CD14-positive monocyte (primary cell): Measurements from ENCODE around the gene ZFP1. TPM values are rescaled to one million over a fixed set of nuclear protein-coding genes. Genes with fewer than 3 reads are reported as not detected.

Source experiments
- DNase-seq, 3 donors: peaks; one replicate each; pipeline ENCODE4 v3.0.0-alpha.2; 2011 to 2022
- H2AFZ ChIP-seq: 2 replicates; pipeline ENCODE4 v1.6.0; 2012; ENCODE audit warnings: mild to moderate bottlenecking, low read depth, low read length, inconsistent platforms; ENCODE audit not compliant: insufficient read depth, poor library complexity, severe bottlenecking
- H3K27ac ChIP-seq, 2 donors: 1 replicate in 1 of 2; 2 replicates in 1 of 2; pipeline ENCODE4 v1.5.1; 2012 to 2013; ENCODE audit warnings: low read length in 2 of 2, control low read depth in 1 of 2, inconsistent platforms in 1 of 2, low read depth in 1 of 2, mild to moderate bottlenecking in 1 of 2
- H3K27me3 ChIP-seq, 2 donors: one replicate each; pipeline versions ENCODE4 v1.6.0 to v1.6.1; 2011 to 2013; ENCODE audit warnings: low read length in 2 of 2; ENCODE audit not compliant: control insufficient read depth in 2 of 2, insufficient read depth in 2 of 2
- H3K36me3 ChIP-seq, 2 donors: replicated peaks in 1 of 2; 1 replicate in 1 of 2; 2 replicates in 1 of 2; pipeline versions ENCODE4 v1.5.1 to v1.6.1; 2012 to 2013; ENCODE audit warnings: low read length in 2 of 2, control low read depth in 1 of 2, inconsistent platforms in 1 of 2, mild to moderate bottlenecking in 1 of 2; ENCODE audit not compliant: insufficient read depth in 2 of 2, control insufficient read depth in 1 of 2
- H3K4me1 ChIP-seq, 2 donors: 1 replicate in 1 of 2; 2 replicates in 1 of 2; pipeline versions ENCODE4 v1.5.1 to v1.6.1; 2012 to 2013; ENCODE audit warnings: low read length in 2 of 2, control low read depth in 1 of 2, inconsistent platforms in 1 of 2, mild to moderate bottlenecking in 1 of 2, moderate library complexity in 1 of 2; ENCODE audit not compliant: insufficient read depth in 2 of 2, control insufficient read depth in 1 of 2
- H3K4me2 ChIP-seq: replicated peaks from 2 replicates; pipeline ENCODE3; 2012; ENCODE audit warnings: low read length, moderate library complexity, mild to moderate bottlenecking; ENCODE audit not compliant: poor library complexity, severe bottlenecking; ENCODE audit errors: extremely low read depth
- H3K4me3 ChIP-seq, 3 experiments: fragments of 200-600 bp in 1 of 3; sonication (generic) in 1 of 3; replicated peaks in 1 of 3; 1 replicate in 2 of 3; 2 replicates in 1 of 3; pipeline ENCODE4 v1.5.1; 2011 to 2013; ENCODE audit warnings: low read length in 3 of 3, mild to moderate bottlenecking in 3 of 3, control low read depth in 2 of 3, low read depth in 2 of 3, inconsistent platforms in 1 of 3, moderate library complexity in 1 of 3
- H3K79me2 ChIP-seq: 2 replicates; pipeline ENCODE4 v1.6.0; 2012; ENCODE audit warnings: mild to moderate bottlenecking, control low read depth, inconsistent platforms, low read length, moderate library complexity; ENCODE audit not compliant: insufficient read depth
- H3K9ac ChIP-seq: 2 replicates; pipeline ENCODE4 v1.6.0; 2017; ENCODE audit warnings: low read length, mild to moderate bottlenecking; ENCODE audit not compliant: insufficient read depth, poor library complexity, severe bottlenecking
- H3K9me3 ChIP-seq, 2 donors: replicated peaks in 1 of 2; 1 replicate in 1 of 2; 2 replicates in 1 of 2; pipeline versions ENCODE4 v1.5.1 to v1.6.1; 2012 to 2013; ENCODE audit warnings: low read length in 2 of 2, control low read depth in 1 of 2; ENCODE audit not compliant: control insufficient read depth in 1 of 2, insufficient read depth in 1 of 2
- H4K20me1 ChIP-seq: 2 replicates; pipeline ENCODE4 v1.6.0; 2012; ENCODE audit warnings: mild to moderate bottlenecking, low read length, control low read depth, moderate library complexity; ENCODE audit not compliant: insufficient read depth
- H3K27ac Mint-ChIP-seq, 7 donors: one replicate each; pipeline ENCODE4 v1.8.0; 2020; ENCODE audit warnings: mild to moderate bottlenecking in 7 of 7, mixed read lengths in 7 of 7, moderate library complexity in 6 of 7, inconsistent platforms in 2 of 7
- H3K27me3 Mint-ChIP-seq, 3 donors: one replicate each; pipeline ENCODE4 v1.8.0; 2021 to 2022; ENCODE audit warnings: low read depth in 3 of 3, mild to moderate bottlenecking in 3 of 3, mixed read lengths in 3 of 3, moderate library complexity in 3 of 3, inconsistent platforms in 1 of 3
- H3K36me3 Mint-ChIP-seq, 2 donors: one replicate each; pipeline ENCODE4 v1.8.0; 2020; ENCODE audit warnings: mixed read lengths in 2 of 2, inconsistent platforms in 1 of 2, mild to moderate bottlenecking in 1 of 2
- H3K4me1 Mint-ChIP-seq: one replicate; pipeline ENCODE4 v1.8.0; 2020; ENCODE audit warnings: mild to moderate bottlenecking, mixed read lengths
- H3K4me3 Mint-ChIP-seq, 2 donors: one replicate each; pipeline ENCODE4 v1.8.0; 2020; ENCODE audit warnings: mild to moderate bottlenecking in 2 of 2, mixed read lengths in 2 of 2, moderate library complexity in 1 of 2
- H3K9me3 Mint-ChIP-seq, 7 donors: one replicate each; pipeline ENCODE4 v1.8.0; 2020 to 2022; ENCODE audit warnings: mixed read lengths in 7 of 7, mild to moderate bottlenecking in 6 of 7, moderate library complexity in 6 of 7, inconsistent platforms in 2 of 7
- WGBS: methylation state at CpG from one replicate; pipeline ENCODE4 v1.1.5; 2013; ENCODE audit warnings: missing lambda C conversion rate; ENCODE audit not compliant: insufficient coverage; 5-methylcytosine and 5-hydroxymethylcytosine counted together
- intact Hi-C, 2 donors: fragments of 100-400 bp; cut with micrococcal nuclease; formaldehyde crosslinking; loops; one replicate each; pipeline versions ENCODE4 v1.15.0 to v1.15.1; 2023
- polyA plus RNA-seq, 3 donors: library from polyadenylated mRNA; depleted of rRNA in 1 of 3; unstranded in 2 of 3; stranded (reverse) in 1 of 3; fragments of 300-500 nt in 2 of 3; fragments of >200 nt in 1 of 3; fragmentation: Illumina TruSeq in 2 of 3; gene quantifications; 1 replicate in 2 of 3; 2 replicates in 1 of 3; pipeline ENCODE4 v1.2.3, GENCODE V29; 2012 to 2021
- TF ChIP-seq, protein P1 (sequence below): fragments of 200-600 bp; IDR thresholded peaks from one replicate; pipeline ENCODE4 v1.8.0; 2022; ENCODE audit warnings: antibody characterized with exemption, mild to moderate bottlenecking

The ZFP1 gene
- polyA plus RNA-seq, 3 donors, result 1.8 to 4.0 (median 3.4) TPM

DNA sequence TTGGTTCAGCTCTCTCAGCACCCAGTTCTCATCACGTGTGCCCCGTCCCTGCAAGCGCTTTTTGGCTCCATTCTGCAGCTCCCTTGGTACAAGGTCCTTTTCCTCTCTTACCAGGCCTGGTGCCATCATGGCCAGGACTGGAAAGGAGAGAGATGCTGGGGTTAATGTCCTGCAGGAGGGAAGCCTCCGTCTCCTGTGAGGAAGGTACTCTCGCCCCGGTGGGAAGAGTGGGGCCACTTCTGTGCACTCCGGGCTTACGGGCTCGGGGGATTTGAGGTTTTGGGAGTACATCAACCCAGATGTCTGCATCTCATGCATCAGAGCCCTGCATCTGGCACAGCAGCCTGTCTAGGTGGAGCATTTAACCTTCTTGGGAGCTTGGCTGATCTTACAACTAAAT is 48.5 kb downstream of the ZFP1 start:
- Histone ChIP-seq H2AFZ (no peak overlapping the region), H3K4me2 (no peak overlapping the region), H3K4me3 (no peak overlapping the region), H3K4me1 (no peaks in the 10 kb centered on the region), H3K27ac (no peak overlapping the region), H4K20me1 (no peaks in the 10 kb centered on the region), H3K9me3 (no peaks in the 10 kb centered on the region), H3K79me2 (no peaks in the 10 kb centered on the region), H3K9ac (peak overlapping the region; percentile 1), H3K36me3 (no peaks in the 10 kb centered on the region), H3K27me3 (peaks cover 14 to 43% of the 10 kb centered on the region in 2 donors)
- WGBS, result 93% methylated on average over 3 of the region's 9 CpGs
- peaks cover 0 to 2% (median 0%) of the 10 kb centered on the region in 7 donors for H3K9me3 Mint-ChIP-seq
- peak overlapping the region in 1 of 2 donors; percentile 13 for H3K4me3 Mint-ChIP-seq
- peak overlapping the region in 1 of 7 donors; percentile 30 for H3K27ac Mint-ChIP-seq
- TF ChIP-seq, protein P1, sequence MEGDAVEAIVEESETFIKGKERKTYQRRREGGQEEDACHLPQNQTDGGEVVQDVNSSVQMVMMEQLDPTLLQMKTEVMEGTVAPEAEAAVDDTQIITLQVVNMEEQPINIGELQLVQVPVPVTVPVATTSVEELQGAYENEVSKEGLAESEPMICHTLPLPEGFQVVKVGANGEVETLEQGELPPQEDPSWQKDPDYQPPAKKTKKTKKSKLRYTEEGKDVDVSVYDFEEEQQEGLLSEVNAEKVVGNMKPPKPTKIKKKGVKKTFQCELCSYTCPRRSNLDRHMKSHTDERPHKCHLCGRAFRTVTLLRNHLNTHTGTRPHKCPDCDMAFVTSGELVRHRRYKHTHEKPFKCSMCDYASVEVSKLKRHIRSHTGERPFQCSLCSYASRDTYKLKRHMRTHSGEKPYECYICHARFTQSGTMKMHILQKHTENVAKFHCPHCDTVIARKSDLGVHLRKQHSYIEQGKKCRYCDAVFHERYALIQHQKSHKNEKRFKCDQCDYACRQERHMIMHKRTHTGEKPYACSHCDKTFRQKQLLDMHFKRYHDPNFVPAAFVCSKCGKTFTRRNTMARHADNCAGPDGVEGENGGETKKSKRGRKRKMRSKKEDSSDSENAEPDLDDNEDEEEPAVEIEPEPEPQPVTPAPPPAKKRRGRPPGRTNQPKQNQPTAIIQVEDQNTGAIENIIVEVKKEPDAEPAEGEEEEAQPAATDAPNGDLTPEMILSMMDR, result no peak
- no peak for DNase-seq
- intact Hi-C loops, result loop anchor here (5.0 to 10.0 kb wide), 2 partner anchors 565 to 568 kb away; no protein-coding TSS in a partner anchor
- no peaks in the 10 kb centered on the region for H3K36me3 Mint-ChIP-seq
- peaks cover 63 to 81% (median 73%) of the 10 kb centered on the region in 3 donors for H3K27me3 Mint-ChIP-seq
- peaks cover 4% of the 10 kb centered on the region for H3K4me1 Mint-ChIP-seq

DNA sequence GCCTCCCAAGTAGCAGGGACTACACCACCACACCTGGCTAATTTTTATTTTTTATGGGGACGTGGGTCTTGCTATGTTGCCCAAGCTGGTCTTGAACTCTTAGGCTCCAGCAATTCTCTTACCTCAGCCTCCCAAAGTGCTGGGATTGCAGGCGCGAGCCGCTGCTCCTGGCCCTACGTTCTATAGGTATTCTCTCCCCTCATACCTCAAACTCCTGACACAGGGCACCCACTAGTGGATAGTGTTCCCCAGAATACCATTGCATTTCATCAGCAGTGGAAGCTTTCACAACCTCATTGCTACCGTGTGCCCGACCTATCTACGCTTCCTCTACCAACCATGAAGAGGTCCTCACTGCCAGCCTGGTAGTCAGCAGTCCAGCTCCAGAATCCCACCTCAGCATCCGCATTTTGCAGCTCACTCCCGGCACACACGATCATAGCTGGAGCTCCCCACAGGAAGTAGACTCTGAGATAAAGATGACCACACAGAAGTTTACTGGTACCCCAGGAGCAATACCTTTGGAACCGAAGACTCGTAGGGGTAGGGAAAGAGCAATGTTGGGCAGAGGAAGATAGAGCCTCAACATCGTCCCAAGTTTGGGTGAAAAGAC is 49.3 kb downstream of the ZFP1 start:
- no peaks in the 10 kb centered on the region for H3K4me1 ChIP-seq
- 58% methylated on average over 9 of the region's 14 CpGs for WGBS
- peaks cover 0 to 2% (median 0%) of the 10 kb centered on the region in 7 donors for H3K9me3 Mint-ChIP-seq
- H3K36me3 Mint-ChIP-seq, result no peaks in the 10 kb centered on the region
- peak overlapping the region in 1 of 2 donors; percentile 63 for H3K4me3 Mint-ChIP-seq
- H4K20me1 ChIP-seq, result no peaks in the 10 kb centered on the region
- H3K9ac ChIP-seq, result no peak overlapping the region
- peaks cover 14 to 48% of the 10 kb centered on the region in 2 donors for H3K27me3 ChIP-seq
- H2AFZ ChIP-seq, result no peak overlapping the region
- intact Hi-C loops, result loop anchor here (2.0 to 10.0 kb wide), 3 partner anchors 187 to 567 kb away; no protein-coding TSS in a partner anchor
- DNase-seq, result no peak
- no peak overlapping the region for H3K27ac Mint-ChIP-seq
- H3K36me3 ChIP-seq, result no peaks in the 10 kb centered on the region
- H3K4me3 ChIP-seq, result no peak overlapping the region
- no peaks in the 10 kb centered on the region for H3K79me2 ChIP-seq
- H3K4me2 ChIP-seq, result no peak overlapping the region
- no peaks in the 10 kb centered on the region for H3K9me3 ChIP-seq
- peaks cover 4% of the 10 kb centered on the region for H3K4me1 Mint-ChIP-seq
- no peak overlapping the region for H3K27ac ChIP-seq
- TF ChIP-seq, protein P1, result no peak
- peaks cover 69 to 88% (median 72%) of the 10 kb centered on the region in 3 donors for H3K27me3 Mint-ChIP-seq
